ENCODE data around the gene LRRC8D. TPM values are rescaled to one million over a fixed set of nuclear protein-coding genes. Genes with fewer than 3 reads are reported as not detected.
A peak's percentile ranks its signal among the peaks of the same experiment; 100 is the strongest.

Gene LRRC8D
- total and polyA plus RNA-seq, 9 of the 15 experiments (the other 6 are each of a cell fraction or from before 2014, with no cell fraction given) = 3.4 to 53.9 (median 15.9) TPM

- TF ChIP-seq RREB1 (CRISPR knock-in tag; IDR thresholded peaks at IDR 0.05) (0 out of 2 replicates have a peak, but pooled peaks have one; percentile 32), SP2 (IDR thresholded peaks at IDR 0.05; ENCODE audit: extremely low read depth, low read depth, low read length, poor library complexity, severe bottlenecking) (no peak), ILK (tag; IDR thresholded peaks at IDR 0.05; ENCODE audit: borderline replicate concordance, low read depth) (no peak), CHD7 (IDR thresholded peaks at IDR 0.05; ENCODE audit: low read depth, low read length) (no peak), KDM4B (IDR thresholded peaks at IDR 0.05; ENCODE audit: borderline replicate concordance in 2 of 2, low read depth in 1 of 2) (no peak), BRF2 (IDR thresholded peaks at IDR 0.05; ENCODE audit: borderline replicate concordance, insufficient read depth, insufficient read length) (no peak)
Measured at GRCh38 chr1:89900791-89901708, 80.2 kb downstream of the LRRC8D start (continued).
